NCI-H2029 (cell line): ENCODE measurements around the gene EGFR.

Experiments
- DNase-seq: peaks from one replicate; lab custom pipeline; 2025; lab: John Stamatoyannopoulos, UW

EGFR gene

GRCh38 chr7:55190511-55191160, 171.8 kb downstream of the EGFR start:
- DNase-seq, result no peak

GRCh38 chr7:55191161-55191925, 172.5 kb downstream of the EGFR start:
- DNase-seq, result no peak

GRCh38 chr7:55191926-55192692, 173.3 kb downstream of the EGFR start:
- no peak for DNase-seq

- DNase-seq, result no peak
Measured at GRCh38 chr7:55192723-55193122, 173.9 kb downstream of the EGFR start.

- no peak for DNase-seq
Measured at GRCh38 chr7:55193245-55193644, 174.4 kb downstream of the EGFR start.

GRCh38 chr7:55194522-55194921, 175.7 kb downstream of the EGFR start:
- DNase-seq, result no peak

GRCh38 chr7:55198634-55199392, 180.0 kb downstream of the EGFR start:
- DNase-seq, result no peak

- DNase-seq, result no peak
Measured at GRCh38 chr7:55199418-55199817, 180.6 kb downstream of the EGFR start.

GRCh38 chr7:55200441-55200840, 181.6 kb downstream of the EGFR start:
- DNase-seq, result no peak

GRCh38 chr7:55202150-55202913, 183.5 kb downstream of the EGFR start:
- DNase-seq, result no peak

- no peak for DNase-seq
Measured at GRCh38 chr7:55203300-55203699, 184.5 kb downstream of the EGFR start.

- DNase-seq, result no peak
Measured at GRCh38 chr7:55205124-55205955, 186.5 kb downstream of the EGFR start.

- DNase-seq, result no peak
Measured at GRCh38 chr7:55206235-55207029, 187.6 kb downstream of the EGFR start.

GRCh38 chr7:55207436-55208125, 188.8 kb downstream of the EGFR start:
- DNase-seq, result no peak

GRCh38 chr7:55209366-55209765, 190.5 kb downstream of the EGFR start:
- no peak for DNase-seq

GRCh38 chr7:55210176-55210575, 191.4 kb downstream of the EGFR start:
- DNase-seq, result no peak

- DNase-seq, result no peak
Measured at GRCh38 chr7:55210716-55211115, 191.9 kb downstream of the EGFR start.

GRCh38 chr7:55211726-55212125, 192.9 kb downstream of the EGFR start:
- DNase-seq, result no peak

GRCh38 chr7:55212176-55212575, 193.4 kb downstream of the EGFR start:
- no peak for DNase-seq
